Measurements from ENCODE around the gene PALD1. TPM values are rescaled to one million over a fixed set of nuclear protein-coding genes. Genes with fewer than 3 reads are reported as not detected.
A peak's percentile ranks its signal among the peaks of the same experiment; 100 is the strongest.

PALD1 gene
- total and polyA plus RNA-seq, 9 of the 15 experiments (the other 6 are each of a cell fraction or from before 2014, with no cell fraction given), result 0.03 to 0.29 (median 0.09) TPM; not detected in 2

- intact Hi-C loops (cut with micrococcal nuclease), result loop anchor here (5.0 kb wide), 1 partner anchor 42 kb away; no protein-coding TSS in a partner anchor
- CTCF ChIA-PET (ENCODE audit: low intra/inter-chr PET ratio), result no interaction called here
Observed at GRCh38 chr10:70575486-70575873, 96.9 kb downstream of the PALD1 start.

More at GRCh38 chr10:70575486-70575873, 96.9 kb downstream of the PALD1 start:
- POLR2A ChIA-PET, result interaction anchor here (0.7 to 2.0 kb wide), 4 partner anchors 10 to 98 kb away, joined by 3 to 19 read pairs (median 8); no protein-coding TSS in a partner anchor
- H3K36me3 ChIP-seq (ENCODE audit: control insufficient read depth, insufficient read depth, low read length), result no peaks in the 10 kb centered on the region
- peak overlapping the region in 1 of 2 experiments; percentile 47; a peak in 2 of 4 replicates for H3K9ac ChIP-seq (ENCODE audit: insufficient read depth in 1 of 2, low read depth in 2 of 2, low read length in 2 of 2)
- no peaks in the 10 kb centered on the region for H4K20me1 ChIP-seq (replicated peaks; ENCODE audit: control insufficient read depth, insufficient read depth, low read length)
- BruUV-seq (replicated peaks), result no TSS peak
- 0 out of 2 replicates have a peak, but pooled peaks have one; percentile 15 for TF ChIP-seq GATA2 (CRISPR knock-in tag; IDR thresholded peaks at IDR 0.05)
- TF ChIP-seq NCOA2 (IDR thresholded peaks at IDR 0.05; ENCODE audit: partially characterized antibody in 2 of 2), result no peak
- peak; percentile 26; the same call in 1 of the 2 replicates for TF ChIP-seq HDGF (IDR thresholded peaks at IDR 0.05)
- TF ChIP-seq TOE1 (IDR thresholded peaks at IDR 0.05; ENCODE audit: borderline replicate concordance), result no peak
- TF ChIP-seq TOE1 (CRISPR knock-in tag; IDR thresholded peaks at IDR 0.05; ENCODE audit: borderline replicate concordance, low read depth), result peak; percentile 45; the same call in 1 of the 2 replicates
- no peak for TF ChIP-seq SMARCA4 (IDR thresholded peaks at IDR 0.05)
- no peak for TF ChIP-seq PRDM10 (IDR thresholded peaks at IDR 0.05; ENCODE audit: partially characterized antibody)
- TF ChIP-seq ETV5 (CRISPR knock-in tag; IDR thresholded peaks at IDR 0.05; ENCODE audit: low read depth), result 0 out of 2 replicates have a peak, but pooled peaks have one; percentile 32
- TF ChIP-seq ATF6 (CRISPR knock-in tag; IDR thresholded peaks at IDR 0.05), result peak; percentile 67; the same call in 1 of the 2 replicates
- H3K4me3 ChIP-seq, result no peak overlapping the region
- ATAC-seq, result peak; percentile 34
- 28% methylated on average over 4 of the region's 4 CpGs for WGBS (ENCODE audit: insufficient coverage, low coverage, missing lambda C conversion rate)
- H3K9me3 ChIP-seq (replicated peaks; ENCODE audit: control insufficient read depth, insufficient read depth, low read depth, low read length), result no peaks in the 10 kb centered on the region
- no peaks in the 10 kb centered on the region for H3K79me2 ChIP-seq (ENCODE audit: control insufficient read depth, insufficient read depth, low read length)
- peak overlapping the region; percentile 70; the same call in 1 of the 3 replicates for H3K27ac ChIP-seq (ENCODE audit: extremely low read depth, low read depth, low read length)
- peaks cover 4% of the 10 kb centered on the region for H3K9me1 ChIP-seq (ENCODE audit: control insufficient read depth, insufficient read depth, low read length)
- peaks cover 40 to 57% of the 10 kb centered on the region in 2 experiments for H3K4me1 ChIP-seq (replicated peaks in 1 of 2; ENCODE audit: control insufficient read depth in 2 of 2, insufficient read depth in 2 of 2, low read length in 2 of 2)
- H2AFZ ChIP-seq (ENCODE audit: low read depth, low read length), result peak overlapping the region; percentile 81
- FAIRE-seq, result no peak
- in situ Hi-C loops (cut with MboI), result no loop called here
- no peak for DNase-seq (ENCODE audit: extremely low read depth in 1 of 4, low spot score in 3 of 4)
- H3K27me3 ChIP-seq (ENCODE audit: control insufficient read depth in 2 of 2, insufficient read depth in 2 of 2, low read length in 2 of 2), result no peaks in the 10 kb centered on the region
- peak overlapping the region; percentile 50 for H3K4me2 ChIP-seq (ENCODE audit: insufficient read depth, low read length)
